Adrenal gland (tissue), 5 donors: ENCODE results near the gene RNF214.

ENCODE experiments used
- POLR2A ChIP-seq, 2 donors: fragments of 450-650 bp; IDR thresholded peaks; one replicate each; pipeline ENCODE4 v1.6.1; 2017; ENCODE audit warnings: antibody characterized with exemption in 2 of 2, mild to moderate bottlenecking in 2 of 2, moderate library complexity in 1 of 2
- TF ChIP-seq, protein P1 (sequence below), 6 experiments: fragments of 450-650 bp in 4 of 6; fragments of 200-600 bp in 2 of 6; sonication (generic) in 1 of 6; IDR thresholded peaks; 1 replicate in 5 of 6; 2 replicates in 1 of 6; pipeline versions ENCODE4 v1.5.1 to v1.8.0; 2016 to 2021; ENCODE audit warnings: antibody characterized with exemption in 6 of 6, mild to moderate bottlenecking in 2 of 6, moderate library complexity in 1 of 6
- donor health status: DM: no; HTN: no; CAD: no.

DNA sequence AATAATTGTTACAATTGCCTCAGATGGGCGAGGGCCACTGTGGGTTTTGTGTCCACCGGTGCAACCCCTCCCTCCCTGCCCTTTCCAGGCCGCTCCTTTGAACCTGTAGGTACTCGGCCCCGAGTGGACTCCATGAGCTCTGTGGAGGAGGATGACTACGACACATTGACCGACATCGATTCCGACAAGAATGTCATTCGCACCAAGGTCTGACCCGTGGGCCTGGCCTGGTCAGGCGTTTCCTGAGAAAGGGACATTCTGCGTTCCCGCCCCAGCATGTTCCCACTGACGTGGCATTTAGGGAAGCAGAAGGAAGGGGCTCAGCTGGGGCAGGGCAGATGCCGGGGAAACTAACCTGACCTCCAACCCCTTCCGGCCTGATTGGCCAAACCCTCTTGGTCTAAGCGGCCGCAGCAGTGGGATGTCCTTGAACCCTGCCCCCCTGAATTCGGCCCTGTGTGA is 43.8 kb upstream of the RNF214 start:
- TF ChIP-seq, protein P1, sequence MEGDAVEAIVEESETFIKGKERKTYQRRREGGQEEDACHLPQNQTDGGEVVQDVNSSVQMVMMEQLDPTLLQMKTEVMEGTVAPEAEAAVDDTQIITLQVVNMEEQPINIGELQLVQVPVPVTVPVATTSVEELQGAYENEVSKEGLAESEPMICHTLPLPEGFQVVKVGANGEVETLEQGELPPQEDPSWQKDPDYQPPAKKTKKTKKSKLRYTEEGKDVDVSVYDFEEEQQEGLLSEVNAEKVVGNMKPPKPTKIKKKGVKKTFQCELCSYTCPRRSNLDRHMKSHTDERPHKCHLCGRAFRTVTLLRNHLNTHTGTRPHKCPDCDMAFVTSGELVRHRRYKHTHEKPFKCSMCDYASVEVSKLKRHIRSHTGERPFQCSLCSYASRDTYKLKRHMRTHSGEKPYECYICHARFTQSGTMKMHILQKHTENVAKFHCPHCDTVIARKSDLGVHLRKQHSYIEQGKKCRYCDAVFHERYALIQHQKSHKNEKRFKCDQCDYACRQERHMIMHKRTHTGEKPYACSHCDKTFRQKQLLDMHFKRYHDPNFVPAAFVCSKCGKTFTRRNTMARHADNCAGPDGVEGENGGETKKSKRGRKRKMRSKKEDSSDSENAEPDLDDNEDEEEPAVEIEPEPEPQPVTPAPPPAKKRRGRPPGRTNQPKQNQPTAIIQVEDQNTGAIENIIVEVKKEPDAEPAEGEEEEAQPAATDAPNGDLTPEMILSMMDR (IDR thresholded peaks at IDR 0.05) = no peak
- no peak for TF ChIP-seq POLR2A (IDR thresholded peaks at IDR 0.05)
